Stimulated activated CD4-positive, alpha-beta T cell treated with anti-CD3 and anti-CD28 coated beads, Interleukin-12 subunit alpha, Interleukin-12 subunit beta, amount 100 ng/mL, for 24 hours (primary cell): ENCODE measurements around the gene VEGFC.

Experiments
- DNase-seq, 2 experiments: peaks; one replicate each; pipeline ENCODE4 v3.0.0-alpha.2; 2020; ENCODE audit warnings: low read depth in 2 of 2

VEGFC gene

DNA sequence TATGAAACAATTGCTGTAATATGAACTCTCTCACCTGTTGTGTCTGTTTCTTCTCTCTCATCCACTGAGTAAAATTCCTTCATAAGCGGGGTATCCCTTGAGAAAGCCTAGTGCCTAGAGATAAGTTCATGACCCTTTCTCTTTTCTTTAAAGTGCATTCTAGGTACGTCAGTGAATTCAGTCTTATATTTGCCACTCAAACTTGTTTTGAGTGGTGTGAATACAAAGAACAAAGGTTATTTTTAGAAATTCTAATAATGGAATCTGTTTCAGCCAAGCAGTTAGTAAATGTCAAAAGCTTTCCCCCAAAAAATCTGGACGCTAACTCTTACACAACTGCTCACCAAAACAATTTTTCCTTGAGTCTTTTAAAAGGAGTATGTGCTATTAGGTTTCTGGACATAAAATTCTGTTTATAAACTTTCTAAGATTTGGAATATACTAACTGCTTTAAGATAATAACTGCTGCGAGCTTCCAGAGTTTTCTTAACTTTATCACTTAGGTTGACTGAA is 112.0 kb downstream of the VEGFC start:
- DNase-seq, result no peak

GRCh38 chr4:176676901-176677300 is 115.8 kb downstream of the VEGFC start:
- no peak for DNase-seq

DNA sequence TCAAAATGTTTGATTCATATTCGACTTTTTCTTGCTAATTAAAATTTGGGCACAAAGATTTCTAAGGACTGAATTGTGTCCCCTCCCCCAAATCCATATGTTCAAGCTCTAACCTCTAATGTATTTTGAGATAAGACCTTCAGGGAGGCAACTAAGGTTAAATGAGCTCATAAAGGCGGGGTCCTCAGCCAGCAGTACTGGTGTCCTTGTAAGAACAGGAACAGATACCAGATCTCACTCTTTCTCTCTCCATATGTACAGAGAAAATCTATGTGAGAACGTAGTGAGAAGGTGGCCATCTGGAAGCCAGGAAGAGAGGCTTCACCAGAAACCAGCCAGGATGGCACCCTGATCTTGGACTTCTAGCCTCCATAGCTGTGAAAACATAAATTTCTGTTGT is 116.9 kb downstream of the VEGFC start:
- DNase-seq, result no peak

GRCh38 chr4:176671532-176671931 is 121.2 kb downstream of the VEGFC start:
- DNase-seq, result no peak

GRCh38 chr4:176668324-176668723 is 124.4 kb downstream of the VEGFC start:
- no peak for DNase-seq

DNA sequence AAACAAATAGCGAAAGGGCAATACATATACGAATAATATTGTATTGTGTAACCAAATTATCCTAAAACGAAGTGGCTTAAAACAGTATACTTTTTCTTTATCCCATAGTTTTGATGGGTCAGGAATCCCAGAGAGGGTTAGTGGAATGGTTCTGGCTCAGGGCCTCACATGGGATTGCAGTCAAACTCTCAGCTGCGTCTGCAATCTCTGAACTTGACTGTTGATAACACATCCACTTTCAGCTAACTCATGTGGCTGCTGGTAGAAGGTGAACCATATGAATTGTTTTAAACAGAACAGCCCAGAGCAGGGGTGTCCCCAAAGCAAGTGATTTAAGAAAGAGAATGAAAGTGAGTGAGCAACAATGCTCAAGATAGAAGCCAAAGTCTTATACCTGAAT is 127.8 kb downstream of the VEGFC start:
- DNase-seq, result no peak

DNA sequence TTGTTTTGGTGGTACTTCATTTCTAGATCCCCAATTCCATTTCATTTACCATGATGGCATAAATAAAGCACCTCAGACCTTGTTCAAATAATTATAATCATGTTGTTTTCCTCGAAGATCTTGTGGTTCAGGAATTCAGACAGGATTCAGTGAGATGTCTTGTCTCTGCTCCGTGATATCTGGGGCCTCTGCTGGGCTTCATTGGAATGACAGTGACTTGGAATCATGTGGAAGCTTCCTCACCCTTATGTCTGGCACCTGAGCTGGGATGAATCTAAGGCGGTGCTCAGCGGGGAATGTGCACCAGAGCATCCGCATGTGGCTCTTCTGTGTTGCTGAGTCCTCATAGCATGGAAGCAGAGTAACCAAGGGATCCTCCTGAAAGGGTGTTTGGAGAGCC is 132.2 kb downstream of the VEGFC start:
- no peak for DNase-seq

DNA sequence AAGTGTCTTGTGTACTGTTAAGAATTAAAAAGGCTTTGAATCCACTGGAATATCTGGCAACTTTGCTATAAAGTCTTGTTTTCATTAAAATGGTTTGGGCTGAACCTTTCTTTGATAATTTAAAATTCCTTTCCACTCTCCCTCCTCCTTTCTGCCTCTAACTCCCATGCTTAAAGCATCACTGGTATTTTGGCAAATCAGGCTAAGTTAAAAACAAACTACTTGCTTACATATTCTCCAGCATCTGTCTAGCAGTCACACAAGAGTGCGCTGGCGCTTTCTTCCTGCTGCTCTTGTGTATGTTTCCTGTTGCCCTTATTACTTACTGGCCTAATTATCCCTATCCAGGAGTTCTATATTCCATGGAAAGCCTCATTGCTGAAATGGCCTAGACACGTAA is 136.6 kb downstream of the VEGFC start:
- no peak for DNase-seq

DNA sequence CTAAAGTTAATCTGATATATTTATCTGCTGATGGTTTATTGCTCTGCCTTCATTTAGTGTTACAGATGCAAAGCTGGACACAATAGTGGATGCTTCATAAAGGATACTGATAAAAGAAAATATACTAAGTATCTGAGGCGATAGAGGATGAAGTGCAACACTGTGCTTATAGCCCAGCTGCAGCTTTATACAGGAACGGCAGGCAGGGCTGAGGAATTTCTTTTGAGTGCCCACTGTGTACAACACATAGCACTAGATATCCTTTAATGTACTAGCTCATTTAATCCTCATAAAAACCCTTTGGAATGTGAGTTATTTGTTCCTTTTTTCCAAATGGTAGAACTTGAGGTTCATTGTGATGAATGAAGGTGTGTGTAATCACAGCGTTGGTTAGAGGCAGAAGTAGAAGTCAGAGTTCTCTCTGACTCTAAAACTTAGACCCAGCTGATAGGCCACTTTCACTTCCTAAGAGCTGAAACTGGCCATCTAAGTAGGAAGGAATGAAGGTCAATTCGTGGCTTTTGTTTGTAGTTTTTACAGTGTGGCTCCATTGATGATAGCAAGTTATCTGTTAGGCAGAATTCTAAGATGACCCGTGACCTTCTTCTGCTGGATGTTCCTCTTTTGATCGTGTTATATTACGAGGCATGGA is 138.0 kb downstream of the VEGFC start:
- DNase-seq, result no peak

DNA sequence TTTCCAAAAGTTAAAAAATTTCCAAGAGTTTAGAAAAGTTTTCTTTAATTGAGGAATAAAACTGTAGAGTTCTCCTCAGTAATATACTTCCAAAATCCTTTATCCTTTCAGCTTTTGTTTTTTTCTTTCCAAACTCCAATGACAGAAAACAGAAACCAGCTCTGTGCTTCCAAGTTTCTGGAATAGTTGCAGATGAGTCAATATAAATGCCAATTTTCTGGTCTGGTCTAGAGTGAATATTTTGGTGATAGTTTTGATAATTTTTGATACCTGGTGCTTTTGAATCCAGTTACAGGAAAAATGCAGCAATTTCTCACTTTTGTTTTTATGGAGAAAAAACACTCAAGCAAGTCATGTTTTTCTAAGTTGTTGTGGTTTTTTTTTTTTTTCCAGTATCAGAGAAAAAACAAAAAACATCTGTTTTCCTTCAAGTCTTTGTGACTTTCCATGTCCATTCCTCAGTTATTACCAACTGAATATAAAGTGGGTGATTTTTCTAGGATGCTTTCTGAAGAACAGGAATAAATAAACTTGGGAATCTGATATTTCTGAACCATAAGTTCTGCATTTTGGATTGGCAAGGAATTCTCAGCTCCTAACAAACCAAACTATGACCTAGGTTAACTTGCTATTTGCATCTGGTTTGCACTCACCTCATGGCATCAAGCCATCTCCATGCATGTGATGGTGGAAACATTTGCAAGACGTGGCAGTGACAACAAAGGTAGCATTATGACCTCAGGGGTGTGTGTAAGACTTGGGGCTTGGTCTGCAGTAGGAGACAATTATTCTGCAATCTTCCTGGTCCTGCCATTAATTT is 139.1 kb downstream of the VEGFC start:
- DNase-seq, result no peak

- no peak for DNase-seq
Measured at GRCh38 chr4:176646311-176646710, 146.4 kb downstream of the VEGFC start.

DNA sequence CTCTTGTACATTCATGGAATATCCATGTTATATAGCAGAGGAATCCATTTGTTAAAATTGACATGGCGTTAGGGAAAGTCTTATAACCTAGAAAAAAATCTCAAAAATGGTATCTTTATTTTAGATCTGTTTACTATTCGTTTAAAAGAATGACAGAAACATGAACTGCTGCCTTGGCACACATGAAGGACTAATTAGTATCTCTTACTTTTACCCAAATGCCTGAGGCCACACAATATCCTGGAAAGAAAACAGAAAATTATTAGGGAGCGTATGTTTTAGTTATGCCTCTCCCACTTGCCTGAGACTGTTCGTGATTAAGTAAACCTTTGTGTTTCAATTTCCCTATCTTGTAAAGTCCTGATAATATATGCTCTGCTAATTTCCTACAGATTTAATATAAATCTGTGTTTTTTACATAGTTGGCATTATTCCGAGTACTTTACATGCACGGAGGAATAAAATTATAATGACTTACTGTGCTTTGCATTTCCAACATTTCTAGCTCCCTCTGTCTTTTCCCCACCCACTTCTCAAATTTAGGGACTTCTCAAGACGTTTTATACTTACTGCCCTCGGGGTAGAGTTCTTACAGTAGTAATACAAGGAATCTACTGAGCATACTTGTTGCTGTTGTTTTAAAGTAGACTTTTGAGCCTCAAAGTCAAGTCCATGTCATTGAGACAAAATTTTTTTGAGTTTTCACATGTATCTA is 147.3 kb downstream of the VEGFC start:
- no peak for DNase-seq

- no peak for DNase-seq
Measured at GRCh38 chr4:176642472-176642871, 150.2 kb downstream of the VEGFC start.

DNA sequence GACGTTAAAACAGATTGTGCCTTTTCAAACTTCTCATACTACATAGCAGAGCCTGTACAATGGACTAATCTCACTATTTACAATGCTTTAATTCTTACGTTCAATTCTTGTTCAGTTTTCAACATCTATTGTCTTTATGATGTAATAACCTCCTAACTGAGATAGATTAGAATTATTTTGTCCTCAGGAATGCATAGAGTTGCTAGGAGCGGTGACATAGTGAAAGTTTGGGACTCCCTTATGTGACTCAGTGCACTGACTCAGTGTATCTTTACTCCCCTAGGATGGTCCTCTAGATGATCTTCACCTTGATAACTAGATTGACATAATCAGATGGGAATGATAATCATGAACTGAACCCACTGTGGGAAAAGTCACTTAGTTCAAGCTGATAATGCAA is 151.5 kb downstream of the VEGFC start:
- DNase-seq, result no peak

- no peak for DNase-seq
Measured at GRCh38 chr4:176638992-176639391, 153.7 kb downstream of the VEGFC start.

GRCh38 chr4:176636292-176636691 is 156.4 kb downstream of the VEGFC start:
- no peak for DNase-seq

DNA sequence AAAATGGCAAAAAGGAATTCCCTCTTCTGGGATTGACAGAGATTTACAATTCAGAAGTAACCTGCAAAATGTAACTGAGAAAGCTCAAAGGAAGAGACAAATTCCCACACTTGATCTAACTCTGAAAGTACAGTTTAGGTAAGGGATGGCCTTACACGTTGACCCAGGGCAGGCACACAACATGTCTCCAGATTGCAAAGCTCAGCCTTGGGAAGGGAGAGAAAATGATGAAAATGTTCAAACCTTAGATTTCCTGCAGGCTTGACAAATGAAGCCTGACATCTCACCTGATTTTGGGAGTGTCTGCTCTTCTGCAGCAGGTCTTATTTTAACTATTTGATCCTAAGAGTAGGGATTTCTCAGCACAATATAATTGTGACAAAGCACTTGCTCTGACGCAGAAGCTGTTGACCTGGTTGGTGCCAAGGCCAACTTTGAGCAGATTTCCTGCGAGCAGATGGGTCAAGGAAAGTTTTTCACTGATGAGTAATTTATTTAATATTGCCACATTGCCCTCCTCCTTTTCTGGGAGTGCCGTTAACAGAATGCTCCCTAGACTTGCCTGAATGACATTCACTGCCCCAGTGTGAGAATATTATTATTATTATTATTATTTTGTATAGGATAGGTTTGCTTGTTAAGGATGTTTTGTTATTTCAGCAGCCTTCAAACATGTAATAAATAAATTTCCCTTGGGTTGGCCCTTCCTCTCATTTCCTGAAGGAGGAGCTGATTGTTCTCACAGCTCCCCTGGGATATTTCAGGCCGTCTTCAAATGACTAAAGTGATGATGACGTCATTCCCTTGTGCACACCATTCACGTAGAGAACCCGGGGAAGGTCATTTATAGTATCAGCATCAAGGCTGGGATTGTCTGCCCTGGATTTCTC is 157.1 kb downstream of the VEGFC start:
- DNase-seq, result no peak
